Mammary epithelial cell (primary cell): ENCODE measurements around the gene CCL11.

Experiments
- CTCF ChIP-seq, 2 donors: IDR thresholded peaks in 1 of 2; conservative IDR thresholded peaks in 1 of 2; 2 replicates each; pipeline ENCODE4 v1.5.1; 2011 to 2012; ENCODE audit warnings: inconsistent platforms in 2 of 2, low read length in 2 of 2, mild to moderate bottlenecking in 2 of 2, control low read depth in 1 of 2, low read depth in 1 of 2; ENCODE audit not compliant: insufficient read depth in 1 of 2; ENCODE audit errors: extremely low read depth in 1 of 2
- EZH2 ChIP-seq: IDR thresholded peaks from 2 replicates; pipeline ENCODE4 v1.6.1; 2012; ENCODE audit warnings: low read length, inconsistent platforms, borderline replicate concordance

GRCh38 chr17:34253139-34253525 lies 32.4 kb upstream of the CCL11 start:
- no peak for TF ChIP-seq CTCF (conservative IDR thresholded peaks at IDR 0.05 in 1 of 2, IDR thresholded peaks at IDR 0.05 in 1 of 2; ENCODE audit: extremely low read depth in 1 of 2, insufficient read depth in 1 of 2, low read depth in 1 of 2, low read length in 2 of 2)
- TF ChIP-seq EZH2, result no peak
